Epithelial cell of proximal tubule (primary cell): ENCODE measurements around the gene NUP210L. TPM values are rescaled to one million over a fixed set of nuclear protein-coding genes. Genes with fewer than 3 reads are reported as not detected.
"Not testable (repeated sequence)": the region's sequence is repeated elsewhere in the genome, so short reads cannot be mapped to it uniquely, and the experiment has no call there.

ENCODE experiments used
- DNase-seq: peaks from one replicate; pipeline ENCODE4 v3.0.0-alpha.2; 2011; ENCODE audit warnings: low read depth
- H3K4me3 ChIP-seq: 2 replicates; pipeline ENCODE4 v1.5.1; 2011; ENCODE audit warnings: low read depth, mild to moderate bottlenecking, low read length
- total RNA-seq: library from RNA; depleted of rRNA; stranded (reverse); fragments of >200 nt; gene quantifications from 2 replicates; pipeline ENCODE4 v1.2.3, GENCODE V29; 2015
- TF ChIP-seq, protein P1 (sequence below): conservative IDR thresholded peaks from 2 replicates; pipeline ENCODE4 v1.5.1; 2012; ENCODE audit warnings: low read depth, mild to moderate bottlenecking, low read length

The NUP210L gene
- total RNA-seq, 1 donor from 2014 or later, result not detected

DNA sequence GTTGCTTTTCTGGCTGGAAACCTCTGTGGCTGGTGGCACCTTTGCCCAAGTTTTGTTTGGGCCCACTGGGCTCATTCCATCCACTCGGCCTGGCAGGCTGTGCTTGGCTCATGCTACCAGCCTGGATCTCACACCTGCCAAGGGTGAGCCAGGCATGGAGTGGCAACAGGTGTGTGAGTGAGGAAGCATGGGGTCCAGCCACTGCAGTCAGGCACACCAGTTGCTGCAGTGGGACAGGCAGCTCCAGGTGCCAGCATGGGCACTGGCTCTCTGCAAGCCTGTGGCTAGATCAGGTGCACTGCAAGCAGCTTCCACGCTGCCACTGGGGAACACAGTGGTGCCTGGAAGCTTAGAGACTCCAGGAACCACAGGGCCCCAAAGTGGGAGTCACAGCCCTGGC lies 57.0 kb downstream of the NUP210L start:
- no peak overlapping the region for H3K4me3 ChIP-seq
- TF ChIP-seq, protein P1, sequence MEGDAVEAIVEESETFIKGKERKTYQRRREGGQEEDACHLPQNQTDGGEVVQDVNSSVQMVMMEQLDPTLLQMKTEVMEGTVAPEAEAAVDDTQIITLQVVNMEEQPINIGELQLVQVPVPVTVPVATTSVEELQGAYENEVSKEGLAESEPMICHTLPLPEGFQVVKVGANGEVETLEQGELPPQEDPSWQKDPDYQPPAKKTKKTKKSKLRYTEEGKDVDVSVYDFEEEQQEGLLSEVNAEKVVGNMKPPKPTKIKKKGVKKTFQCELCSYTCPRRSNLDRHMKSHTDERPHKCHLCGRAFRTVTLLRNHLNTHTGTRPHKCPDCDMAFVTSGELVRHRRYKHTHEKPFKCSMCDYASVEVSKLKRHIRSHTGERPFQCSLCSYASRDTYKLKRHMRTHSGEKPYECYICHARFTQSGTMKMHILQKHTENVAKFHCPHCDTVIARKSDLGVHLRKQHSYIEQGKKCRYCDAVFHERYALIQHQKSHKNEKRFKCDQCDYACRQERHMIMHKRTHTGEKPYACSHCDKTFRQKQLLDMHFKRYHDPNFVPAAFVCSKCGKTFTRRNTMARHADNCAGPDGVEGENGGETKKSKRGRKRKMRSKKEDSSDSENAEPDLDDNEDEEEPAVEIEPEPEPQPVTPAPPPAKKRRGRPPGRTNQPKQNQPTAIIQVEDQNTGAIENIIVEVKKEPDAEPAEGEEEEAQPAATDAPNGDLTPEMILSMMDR, result no peak
- DNase-seq, result no peak

DNA sequence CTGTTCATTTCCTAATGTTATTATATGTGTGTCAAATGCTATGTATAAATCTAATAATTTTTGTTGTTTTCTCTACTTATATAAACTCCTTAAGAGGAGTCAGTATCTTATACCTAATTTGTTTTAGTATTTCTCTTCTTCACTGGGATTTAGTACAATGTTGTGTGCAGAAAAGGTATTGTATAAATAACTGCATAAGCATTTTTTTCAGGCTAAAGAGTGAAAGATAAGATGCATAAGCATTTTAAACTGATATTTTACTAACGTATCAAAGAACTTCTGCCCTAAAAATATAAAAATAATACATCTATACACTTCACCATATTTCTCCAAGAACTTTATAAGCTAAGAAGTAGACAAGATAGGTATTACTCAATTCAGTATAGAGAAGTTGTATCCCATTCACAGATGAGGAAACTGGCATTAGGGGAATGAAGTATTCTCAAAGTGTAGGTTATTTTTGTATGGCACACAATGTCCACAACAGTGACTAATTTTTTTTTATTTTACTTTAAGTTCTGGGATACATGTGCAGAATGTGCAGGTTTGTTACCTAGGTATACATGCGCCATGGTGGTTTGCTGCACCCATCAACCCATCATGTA lies 59.3 kb downstream of the NUP210L start:
- no peak overlapping the region for H3K4me3 ChIP-seq
- no peak for DNase-seq
- TF ChIP-seq, protein P1, result no peak

GRCh38 chr1:154094411-154094810 lies 60.5 kb downstream of the NUP210L start:
- no peak for DNase-seq
- H3K4me3 ChIP-seq, result no peak overlapping the region
- TF ChIP-seq, protein P1, result no peak

DNA sequence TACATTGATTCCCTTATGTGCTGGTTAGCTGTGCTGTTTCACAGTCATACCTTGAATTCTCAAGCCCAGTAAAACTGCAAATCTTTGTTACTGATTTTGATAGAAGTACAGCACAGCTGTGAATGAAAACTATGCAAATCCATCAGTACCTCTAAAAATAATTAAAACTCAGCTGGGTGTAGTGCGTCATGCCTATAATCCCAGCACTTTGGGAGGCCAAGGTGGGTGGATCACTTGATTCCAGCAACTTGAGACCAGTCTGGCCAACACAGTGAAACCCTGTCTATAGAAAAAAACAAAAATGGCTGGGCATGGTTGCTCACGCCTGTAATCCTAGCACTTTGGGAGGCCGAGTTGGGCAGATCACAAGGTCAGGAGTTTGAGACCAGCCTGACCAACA lies 61.2 kb downstream of the NUP210L start:
- no peak overlapping the region for H3K4me3 ChIP-seq
- DNase-seq, result no peak
- TF ChIP-seq, protein P1, result no peak

DNA sequence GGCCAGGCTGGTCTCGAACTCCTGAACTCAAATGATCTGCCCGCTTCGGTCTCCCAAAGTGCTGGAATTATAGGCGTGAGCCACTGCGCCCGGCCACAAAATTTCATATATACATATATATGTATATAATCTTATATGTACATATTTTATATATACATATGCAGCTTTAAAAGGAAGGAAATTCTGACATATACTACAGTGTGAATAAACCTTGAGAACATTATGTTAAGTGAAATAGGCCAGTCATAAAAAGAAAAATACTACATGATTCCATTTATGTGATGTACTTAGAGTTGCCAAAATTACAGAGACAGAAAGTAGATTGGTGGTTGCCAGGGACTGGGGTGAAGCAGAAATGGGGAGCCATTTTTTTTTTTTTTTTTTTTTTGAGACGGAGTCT lies 63.2 kb downstream of the NUP210L start:
- no peak overlapping the region for H3K4me3 ChIP-seq
- DNase-seq, result no peak
- TF ChIP-seq, protein P1, result no peak

- DNase-seq, result no peak
- TF ChIP-seq, protein P1, result no peak
- H3K4me3 ChIP-seq, result no peak overlapping the region
Measured at GRCh38 chr1:154087574-154087973, 67.3 kb downstream of the NUP210L start.

GRCh38 chr1:154083057-154083456 lies 71.8 kb downstream of the NUP210L start:
- not testable (repeated sequence) for DNase-seq

More at GRCh38 chr1:154083057-154083456, 71.8 kb downstream of the NUP210L start:
- H3K4me3 ChIP-seq, result not testable (repeated sequence)
